DND-41 (cell line): Measurements from ENCODE around the gene CD300A.

Experiments
- ATAC-seq: fragments of 200-7000 bp; cut with Tn5 transposase; 3 replicates; pipeline ENCODE4 v1.9.1; 2021; ENCODE audit warnings: low read depth; ENCODE audit not compliant: insufficient read depth
- DNase-seq: peaks from one replicate; pipeline ENCODE4 v3.0.0-alpha.2; 2020
- H2AFZ ChIP-seq: 2 replicates; pipeline ENCODE4 v1.6.0; 2012; ENCODE audit warnings: low read depth, low read length
- H3K27ac ChIP-seq: 2 replicates; pipeline ENCODE4 v1.5.1; 2012; ENCODE audit warnings: low read length, inconsistent platforms
- H3K27me3 ChIP-seq: fragments of 200-600 bp; sonication (generic); 2 replicates; pipeline ENCODE4 v1.6.0; 2012; ENCODE audit warnings: low read length, mild to moderate bottlenecking, inconsistent platforms; ENCODE audit not compliant: insufficient read depth, poor library complexity
- H3K36me3 ChIP-seq: 2 replicates; pipeline ENCODE4 v1.5.1; 2012; ENCODE audit warnings: low read length, inconsistent platforms; ENCODE audit not compliant: insufficient read depth
- H3K4me1 ChIP-seq: 2 replicates; pipeline ENCODE4 v1.5.1; 2012; ENCODE audit warnings: mild to moderate bottlenecking, low read length; ENCODE audit not compliant: insufficient read depth
- H3K4me2 ChIP-seq: 2 replicates; pipeline ENCODE4 v1.6.0; 2012; ENCODE audit warnings: mild to moderate bottlenecking, moderate library complexity, low read length, inconsistent platforms; ENCODE audit not compliant: insufficient read depth
- H3K4me3 ChIP-seq, 2 experiments: fragments of 200-600 bp in 1 of 2; shearing (Covaris generic) in 1 of 2; 2 replicates each; pipeline ENCODE4 v1.5.1; 2012 to 2016; ENCODE audit warnings: inconsistent platforms in 2 of 2, low read length in 2 of 2, mild to moderate bottlenecking in 2 of 2, low read depth in 1 of 2, moderate library complexity in 1 of 2
- H3K79me2 ChIP-seq: 2 replicates; pipeline ENCODE4 v1.6.0; 2012; ENCODE audit warnings: low read length, inconsistent platforms; ENCODE audit not compliant: insufficient read depth
- H3K9ac ChIP-seq: 2 replicates; pipeline ENCODE4 v1.6.0; 2012; ENCODE audit warnings: low read depth, mild to moderate bottlenecking, inconsistent platforms, low read length, moderate library complexity
- H3K9me3 ChIP-seq: 2 replicates; pipeline ENCODE4 v1.5.1; 2012; ENCODE audit warnings: low read length, moderate library complexity, mild to moderate bottlenecking, inconsistent platforms; ENCODE audit not compliant: insufficient read depth, severe bottlenecking
- H4K20me1 ChIP-seq: 2 replicates; pipeline ENCODE4 v1.6.0; 2012; ENCODE audit warnings: low read length; ENCODE audit not compliant: insufficient read depth
- CTCF ChIP-seq: IDR thresholded peaks from 2 replicates; pipeline ENCODE4 v1.5.1; 2012; ENCODE audit warnings: borderline replicate concordance, low read length, moderate library complexity, mild to moderate bottlenecking; ENCODE audit not compliant: poor library complexity, severe bottlenecking; ENCODE audit errors: extremely low read depth
- EZH2 ChIP-seq: IDR thresholded peaks from 3 replicates; pipeline ENCODE4 v1.6.1; 2012; ENCODE audit warnings: borderline replicate concordance, low read depth, mild to moderate bottlenecking, moderate library complexity, low read length, inconsistent platforms; ENCODE audit not compliant: severe bottlenecking

CD300A gene

GRCh38 chr17:74457146-74457819 is 9.2 kb upstream of the CD300A start:
- Histone ChIP-seq H3K36me3 (no peaks in the 10 kb centered on the region), H3K79me2 (no peaks in the 10 kb centered on the region), H3K4me1 (peaks cover 17% of the 10 kb centered on the region), H3K9ac (no peak overlapping the region), H4K20me1 (peaks cover 33% of the 10 kb centered on the region), H3K4me2 (no peak overlapping the region), H2AFZ (no peak overlapping the region), H3K9me3 (no peaks in the 10 kb centered on the region), H3K4me3 (no peak overlapping the region), H3K27me3 (no peaks in the 10 kb centered on the region), H3K27ac (no peak overlapping the region)
- no peak for TF ChIP-seq EZH2
- peak; percentile 85 for TF ChIP-seq CTCF
- ATAC-seq = peak; percentile 76
- peak; percentile 65 for DNase-seq

GRCh38 chr17:74457820-74458166 is 8.6 kb upstream of the CD300A start:
- Histone ChIP-seq H3K4me3 (no peak overlapping the region), H3K4me2 (no peak overlapping the region), H3K4me1 (peaks cover 17% of the 10 kb centered on the region), H4K20me1 (peaks cover 36% of the 10 kb centered on the region), H3K27me3 (no peaks in the 10 kb centered on the region), H3K27ac (no peak overlapping the region), H2AFZ (no peak overlapping the region), H3K36me3 (no peaks in the 10 kb centered on the region), H3K79me2 (no peaks in the 10 kb centered on the region), H3K9me3 (no peaks in the 10 kb centered on the region), H3K9ac (no peak overlapping the region)
- DNase-seq (no peak), ATAC-seq (no peak; the same call in 2 of the 3 replicates)
- TF ChIP-seq CTCF (no peak), EZH2 (no peak)

GRCh38 chr17:74458835-74459234 is 7.6 kb upstream of the CD300A start:
- TF ChIP-seq EZH2 = no peak
- TF ChIP-seq CTCF = no peak
- ATAC-seq = no peak
- H4K20me1 ChIP-seq = peaks cover 32% of the 10 kb centered on the region
- no peak overlapping the region for H3K4me3 ChIP-seq
- no peak overlapping the region for H3K9ac ChIP-seq
- H3K27ac ChIP-seq = no peak overlapping the region
- H3K4me1 ChIP-seq = peaks cover 23% of the 10 kb centered on the region
- no peak overlapping the region for H2AFZ ChIP-seq
- no peaks in the 10 kb centered on the region for H3K9me3 ChIP-seq
- no peak for DNase-seq
- no peaks in the 10 kb centered on the region for H3K79me2 ChIP-seq
- no peak overlapping the region for H3K4me2 ChIP-seq
- no peaks in the 10 kb centered on the region for H3K36me3 ChIP-seq
- H3K27me3 ChIP-seq = no peaks in the 10 kb centered on the region

- ATAC-seq (no peak), DNase-seq (no peak)
- Histone ChIP-seq H3K9ac (no peak overlapping the region), H3K4me1 (peaks cover 31% of the 10 kb centered on the region), H2AFZ (no peak overlapping the region), H3K27me3 (no peaks in the 10 kb centered on the region), H4K20me1 (peaks cover 30% of the 10 kb centered on the region), H3K4me2 (no peak overlapping the region), H3K36me3 (no peaks in the 10 kb centered on the region), H3K9me3 (no peaks in the 10 kb centered on the region), H3K4me3 (no peak overlapping the region), H3K27ac (no peak overlapping the region), H3K79me2 (no peaks in the 10 kb centered on the region)
- TF ChIP-seq EZH2 (no peak), CTCF (no peak)
These were observed 6.8 kb upstream of the CD300A start for GRCh38 chr17:74459622-74460021.
